IPS-18c (cell line): Measurements from ENCODE around the gene SERPINB1.

Experiments used
- H3K4me3 ChIP-seq: 2 replicates; pipeline ENCODE4 v1.7.0; 2013; ENCODE audit warnings: low read depth, mild to moderate bottlenecking, low read length, moderate library complexity; ENCODE audit not compliant: insufficient read depth
- H3K9me3 ChIP-seq: one replicate; pipeline ENCODE4 v1.6.1; 2013; ENCODE audit warnings: mild to moderate bottlenecking, low read length, moderate library complexity; ENCODE audit not compliant: control insufficient read depth, insufficient read depth

The SERPINB1 gene

DNA sequence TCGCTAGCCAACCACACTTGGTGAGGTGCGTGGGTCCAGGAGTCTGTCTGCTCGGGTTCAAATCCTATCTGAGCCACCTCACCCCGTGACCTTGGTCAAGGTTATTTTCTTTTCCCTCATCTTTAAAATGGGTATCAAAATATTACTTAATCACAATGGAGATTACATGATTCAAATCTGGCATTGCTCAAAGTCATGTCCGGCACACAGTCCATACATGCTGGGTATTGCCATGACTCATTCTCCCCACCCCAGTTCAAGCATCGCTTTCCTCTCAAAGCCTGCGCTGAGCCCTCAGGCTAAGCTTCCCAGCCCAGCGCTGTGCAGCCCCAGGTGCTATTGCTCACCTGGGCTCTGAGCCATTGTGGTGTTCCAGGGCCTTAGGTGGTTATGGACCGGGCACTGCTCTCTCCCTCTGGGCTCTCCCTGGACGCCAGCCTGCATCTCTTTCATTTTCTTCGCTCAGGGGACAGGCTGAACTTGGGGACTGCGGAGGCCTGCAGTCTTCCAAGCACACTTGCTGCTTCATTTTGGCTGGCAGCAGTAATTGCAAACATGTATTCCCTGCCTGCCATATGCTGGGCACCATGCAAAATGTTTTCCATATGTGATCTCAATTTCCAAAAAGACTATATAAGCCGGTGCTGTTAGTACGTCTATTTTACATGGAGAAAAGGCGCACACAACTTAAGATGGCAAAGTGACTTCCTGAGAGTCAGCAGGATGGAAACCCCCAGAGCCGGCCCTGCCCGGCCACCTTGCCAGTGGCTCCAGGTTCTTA lies 49.1 kb downstream of the SERPINB1 start:
- no peaks in the 10 kb centered on the region for H3K9me3 ChIP-seq
- no peak overlapping the region for H3K4me3 ChIP-seq

DNA sequence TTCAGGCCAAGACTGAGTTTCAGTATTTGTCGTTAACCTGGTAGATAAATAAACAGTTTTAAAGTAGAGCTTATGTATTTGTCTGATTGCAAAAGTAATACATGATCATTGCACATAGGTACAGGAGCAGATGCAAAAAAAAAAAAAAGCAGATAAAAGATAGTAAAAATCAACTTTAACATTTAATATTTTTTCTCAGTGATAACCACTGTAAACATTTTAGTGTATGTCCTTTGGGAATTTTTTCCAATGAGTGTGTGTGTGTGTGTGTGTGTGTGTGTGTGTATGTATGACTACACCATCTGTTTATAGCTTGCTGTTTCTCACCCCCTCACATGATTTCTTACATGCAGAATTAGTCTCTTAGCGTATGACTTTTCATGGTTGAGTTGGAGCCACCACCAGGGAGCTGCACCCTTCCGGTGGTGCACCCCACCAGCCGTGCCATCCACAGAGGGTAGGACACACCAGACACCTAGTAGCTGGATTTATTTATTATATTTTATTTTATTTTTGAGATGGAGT lies 50.2 kb downstream of the SERPINB1 start:
- no peak overlapping the region for H3K4me3 ChIP-seq
- no peaks in the 10 kb centered on the region for H3K9me3 ChIP-seq

DNA sequence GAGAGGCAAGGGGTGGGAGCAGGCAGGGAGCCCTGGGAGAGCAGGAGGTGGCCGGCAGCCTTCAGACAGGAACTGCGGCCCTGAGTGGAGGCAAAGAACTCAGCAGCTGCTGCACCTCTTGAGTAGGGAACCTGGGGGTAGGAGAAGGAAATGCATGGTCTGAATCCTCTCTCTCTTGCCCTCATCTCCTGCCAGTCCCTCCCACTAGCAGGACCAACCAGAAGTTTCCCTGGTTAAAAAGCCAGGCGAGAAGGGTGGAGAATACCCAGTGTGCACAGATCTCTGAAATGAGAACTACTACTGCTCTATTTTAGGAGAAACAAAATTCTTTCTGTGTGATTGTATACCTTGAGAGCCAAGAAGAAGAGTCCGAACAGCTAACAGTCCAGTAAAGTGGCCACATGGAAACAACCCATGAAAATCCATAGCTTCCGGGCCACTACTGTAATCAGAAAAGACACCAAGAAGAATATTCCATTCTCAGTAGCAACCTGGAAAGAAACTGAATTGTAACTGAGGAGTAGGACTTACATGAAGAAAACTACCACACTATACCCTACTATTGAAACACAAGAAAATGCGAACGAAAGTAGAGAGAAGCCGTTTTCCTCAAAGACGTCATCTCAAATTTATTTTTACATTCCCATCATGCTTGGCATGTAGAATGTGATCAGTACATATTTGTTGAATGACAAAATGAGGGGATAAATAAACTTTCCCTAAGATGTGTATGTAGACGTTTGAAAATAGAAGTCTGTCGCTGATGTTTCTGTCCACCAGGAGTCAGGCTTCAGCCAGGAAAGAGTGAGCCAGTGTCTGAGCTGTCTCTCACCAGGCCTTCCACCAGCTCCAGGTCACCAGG lies 50.8 kb downstream of the SERPINB1 start:
- Histone ChIP-seq H3K4me3 (no peak overlapping the region), H3K9me3 (no peaks in the 10 kb centered on the region)

DNA sequence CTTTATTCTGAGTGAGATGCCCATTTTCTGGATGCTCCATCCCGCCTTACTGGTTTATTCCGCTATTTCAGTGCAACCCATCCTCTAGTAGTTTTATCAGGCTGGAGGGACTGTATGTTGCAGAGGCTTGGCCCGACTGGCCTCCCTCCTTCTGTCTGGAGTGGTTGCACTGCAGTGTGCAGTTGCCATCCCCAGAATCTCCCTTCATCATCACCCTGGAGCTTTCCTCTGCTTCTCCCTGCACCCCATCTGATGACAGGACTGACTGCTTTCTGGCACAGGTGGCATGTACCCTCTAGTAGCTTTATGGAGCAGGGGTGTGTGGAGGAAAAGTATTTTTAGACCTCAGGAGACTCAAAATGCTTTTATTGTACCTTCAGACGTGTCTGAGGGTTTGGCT lies 55.4 kb downstream of the SERPINB1 start:
- H3K4me3 ChIP-seq = no peak overlapping the region
- no peaks in the 10 kb centered on the region for H3K9me3 ChIP-seq

DNA sequence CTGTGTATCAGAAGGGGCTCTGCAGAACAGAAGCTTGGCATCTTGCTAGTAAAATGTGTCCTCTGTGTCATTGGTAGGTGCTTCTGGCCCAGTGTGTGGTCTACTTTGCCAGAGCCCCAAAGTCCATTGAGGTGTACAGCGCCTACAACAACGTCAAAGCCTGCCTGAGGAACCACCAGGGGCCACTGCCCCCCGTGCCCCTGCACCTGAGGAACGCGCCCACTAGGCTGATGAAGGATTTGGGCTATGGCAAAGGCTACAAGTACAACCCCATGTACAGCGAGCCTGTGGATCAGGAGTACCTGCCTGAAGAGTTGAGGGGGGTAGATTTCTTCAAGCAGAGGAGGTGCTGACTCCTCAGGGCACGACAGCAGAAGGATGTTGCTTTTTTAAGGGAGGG lies 56.7 kb downstream of the SERPINB1 start:
- H3K9me3 ChIP-seq = no peaks in the 10 kb centered on the region
- H3K4me3 ChIP-seq = no peak overlapping the region

DNA sequence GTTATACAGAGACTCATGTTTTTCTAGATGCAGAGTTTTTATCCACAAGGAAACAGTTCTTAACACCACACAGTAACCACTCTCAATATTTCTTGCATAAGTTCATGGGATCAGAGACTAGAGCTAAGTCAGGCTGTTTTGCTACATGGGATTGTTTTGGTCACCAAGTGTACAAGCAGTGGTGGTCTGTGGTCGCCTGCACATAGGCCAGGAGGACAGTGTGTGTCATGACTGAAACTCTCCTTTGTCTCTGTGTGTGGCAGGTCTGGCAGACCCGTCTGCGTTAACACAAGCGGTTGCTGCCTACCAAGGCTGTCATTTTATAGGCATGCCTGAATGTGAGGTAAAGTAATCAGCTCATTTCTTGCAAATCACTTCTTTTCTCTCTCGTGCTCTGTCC lies 57.6 kb downstream of the SERPINB1 start:
- Histone ChIP-seq H3K4me3 (no peak overlapping the region), H3K9me3 (no peaks in the 10 kb centered on the region)

DNA sequence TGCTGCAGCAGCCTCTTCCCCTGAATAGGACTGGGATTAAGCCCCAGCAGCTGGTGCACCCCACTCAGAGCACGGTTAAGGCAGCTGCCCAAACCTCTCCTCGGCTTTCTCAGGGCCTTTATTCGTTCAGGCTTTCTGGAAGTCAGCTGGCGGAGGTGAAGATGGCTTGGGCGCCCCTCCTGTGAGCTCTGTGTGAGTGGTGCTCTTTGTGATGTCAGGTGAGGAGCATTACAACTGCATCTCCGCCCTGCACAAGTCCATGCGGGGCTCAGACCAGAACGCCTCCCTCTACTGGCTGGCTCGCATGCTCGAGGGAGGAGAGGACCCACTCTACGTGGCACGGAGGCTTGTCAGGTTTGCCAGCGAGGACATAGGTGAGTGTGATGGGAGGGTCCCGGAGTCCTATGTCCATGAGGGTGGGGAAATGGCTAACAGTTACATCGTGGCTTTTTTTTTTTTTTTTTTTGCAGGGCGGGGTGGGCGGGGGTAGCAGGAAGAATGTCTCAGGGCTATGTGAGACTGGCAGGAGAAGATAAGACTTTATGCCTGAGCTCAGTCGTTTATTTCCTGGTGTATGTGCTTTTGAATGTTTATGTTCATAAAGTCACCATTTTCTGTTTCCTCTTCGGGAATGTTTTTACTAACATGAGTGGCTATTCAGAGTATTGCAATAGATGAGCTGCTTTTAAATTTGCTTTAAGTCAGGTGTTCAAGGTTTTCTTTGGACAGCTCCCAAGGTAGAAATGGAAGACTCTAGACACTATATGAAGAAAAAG lies 58.3 kb downstream of the SERPINB1 start:
- Histone ChIP-seq H3K9me3 (no peaks in the 10 kb centered on the region), H3K4me3 (no peak overlapping the region)

DNA sequence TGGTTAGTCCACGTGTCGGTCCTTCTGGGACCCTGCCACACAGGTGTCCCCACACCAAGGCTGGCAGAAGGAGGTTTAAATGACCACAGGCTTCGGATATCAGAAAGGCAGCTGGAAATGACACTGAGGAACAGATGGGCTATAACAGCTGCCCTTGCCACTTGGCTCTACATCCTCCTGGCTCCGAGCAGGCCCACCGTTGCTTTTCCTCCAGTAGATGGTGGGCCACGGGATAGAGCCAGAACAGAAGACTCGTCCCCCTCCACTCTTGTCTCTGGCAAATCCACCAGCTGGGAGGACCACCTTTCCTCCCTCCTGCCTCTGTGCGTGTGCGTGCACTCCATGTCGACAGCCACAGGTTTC lies 58.9 kb downstream of the SERPINB1 start:
- Histone ChIP-seq H3K9me3 (no peaks in the 10 kb centered on the region), H3K4me3 (no peak overlapping the region)

DNA sequence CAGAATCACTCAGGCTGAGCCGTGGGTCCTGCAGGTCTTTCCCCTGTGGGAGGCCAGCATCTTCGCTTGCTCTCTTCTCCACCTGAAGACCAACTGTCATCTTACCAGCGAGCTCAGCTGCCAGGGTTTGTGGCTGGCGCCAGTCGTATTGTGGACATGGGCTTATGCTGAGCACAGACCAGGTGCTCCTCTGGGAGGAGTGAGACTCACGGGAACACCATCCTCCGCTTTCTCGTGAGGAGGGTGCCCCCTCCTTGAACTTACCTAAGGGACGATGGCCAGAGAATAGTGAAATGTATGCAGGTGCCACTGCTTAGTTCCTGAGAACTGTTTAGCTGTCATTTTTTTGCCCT lies 59.3 kb downstream of the SERPINB1 start:
- H3K9me3 ChIP-seq = no peaks in the 10 kb centered on the region
- H3K4me3 ChIP-seq = no peak overlapping the region
